Left lobe of liver (tissue), 2 donors: ENCODE results near the gene TRRAP. TPM values are rescaled to one million over a fixed set of nuclear protein-coding genes. Genes with fewer than 3 reads are reported as not detected.

Source experiments
- ATAC-seq: fragments of 200-7000 bp; cut with Tn5 transposase; one replicate; pipeline ENCODE4 v1.9.1; 2020; ENCODE audit warnings: mild to moderate bottlenecking, moderate library complexity
- DNase-seq: peaks from one replicate; pipeline ENCODE4 v3.0.0-alpha.2; 2020; ENCODE audit warnings: low spot score
- total RNA-seq: library from RNA; stranded (reverse); gene quantifications from one replicate; pipeline ENCODE4 v1.2.1, GENCODE V29; 2021
- donor health status: DM: no; HTN: no; CAD: no; lungs with moderate emphysema.
- donor health status: DM: no; HTN: yes; CAD: no.

Gene TRRAP
- total RNA-seq, 1 donor from 2014 or later: 15.8 TPM

DNA sequence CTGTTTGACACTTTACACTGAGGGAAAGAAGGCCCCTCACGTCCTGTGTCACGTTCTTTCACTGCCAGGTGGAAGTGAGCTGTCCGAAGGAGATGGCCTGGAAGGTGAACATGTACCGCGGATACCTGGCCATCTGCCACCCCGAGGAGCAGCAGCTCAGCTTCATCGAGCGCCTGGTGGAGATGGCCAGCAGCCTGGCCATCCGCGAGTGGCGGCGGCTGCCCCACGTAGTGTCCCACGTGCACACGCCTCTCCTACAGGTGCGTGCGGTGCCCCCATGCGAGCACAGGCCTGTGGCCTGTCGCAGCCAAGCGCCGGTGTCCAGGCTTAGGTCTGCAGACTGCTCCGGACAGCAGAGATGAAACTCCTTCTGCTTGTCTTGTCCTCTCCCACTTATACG, 103.4 kb downstream of the TRRAP start:
- ATAC-seq (no peak), DNase-seq (peak; percentile 42)

DNA sequence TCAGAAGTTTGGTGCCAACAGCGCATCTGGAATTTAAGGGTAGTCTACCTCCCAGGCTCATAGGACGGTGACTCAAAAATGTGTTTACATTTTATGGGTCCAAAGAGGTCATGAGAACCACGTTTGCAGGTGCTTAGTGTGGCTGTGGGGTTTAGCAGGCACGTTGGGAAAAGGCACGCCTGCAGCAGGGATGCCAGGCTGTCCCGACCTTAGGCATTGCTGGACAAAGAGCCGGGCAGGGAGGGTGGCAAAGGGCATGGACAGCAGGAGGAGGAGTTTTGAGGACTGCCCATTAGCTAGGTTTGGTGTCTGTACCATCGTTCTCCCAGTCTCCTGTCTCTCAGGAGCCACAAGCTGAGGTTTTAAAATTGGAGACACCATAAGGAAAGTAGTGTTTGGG, 104.4 kb downstream of the TRRAP start:
- no peak for ATAC-seq
- DNase-seq: peak; percentile 38

DNA sequence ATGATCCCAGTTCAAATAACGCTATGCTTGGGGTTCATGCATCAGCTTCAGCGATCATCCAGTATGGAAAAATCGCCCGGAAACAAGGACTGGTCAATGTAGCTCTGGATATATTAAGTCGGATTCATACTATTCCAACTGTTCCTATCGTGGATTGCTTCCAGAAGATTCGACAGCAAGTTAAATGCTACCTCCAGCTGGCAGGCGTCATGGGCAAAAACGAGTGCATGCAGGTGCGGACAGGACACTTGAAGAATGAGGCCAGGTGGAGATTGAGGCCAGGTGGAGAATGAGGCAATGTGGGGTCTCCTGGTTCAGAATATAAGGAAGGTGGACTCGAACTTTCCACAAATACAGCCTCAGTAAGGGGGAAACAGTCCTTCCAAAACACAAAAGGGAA, 105.8 kb downstream of the TRRAP start:
- DNase-seq: no peak
- no peak for ATAC-seq

DNA sequence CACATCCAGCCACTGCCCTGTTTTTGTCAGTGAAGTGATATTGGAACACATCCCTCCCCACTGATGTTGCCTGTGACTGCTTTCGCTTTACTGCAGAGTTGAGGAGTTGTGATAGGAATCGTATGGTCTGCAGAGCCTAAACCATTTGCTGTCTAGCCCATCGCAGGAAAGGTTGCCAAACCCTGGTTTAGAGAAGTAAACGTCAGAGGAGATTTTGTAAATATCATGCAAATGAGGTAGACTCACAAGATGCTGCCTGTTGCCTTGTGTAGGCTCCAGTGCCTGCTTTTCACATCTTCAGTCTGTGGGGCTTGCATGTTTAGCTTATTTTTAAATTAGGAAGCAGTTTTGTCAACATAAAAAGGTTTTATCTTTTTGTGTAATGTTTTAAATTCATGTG, 107.1 kb downstream of the TRRAP start:
- ATAC-seq (no peak), DNase-seq (no peak)

DNA sequence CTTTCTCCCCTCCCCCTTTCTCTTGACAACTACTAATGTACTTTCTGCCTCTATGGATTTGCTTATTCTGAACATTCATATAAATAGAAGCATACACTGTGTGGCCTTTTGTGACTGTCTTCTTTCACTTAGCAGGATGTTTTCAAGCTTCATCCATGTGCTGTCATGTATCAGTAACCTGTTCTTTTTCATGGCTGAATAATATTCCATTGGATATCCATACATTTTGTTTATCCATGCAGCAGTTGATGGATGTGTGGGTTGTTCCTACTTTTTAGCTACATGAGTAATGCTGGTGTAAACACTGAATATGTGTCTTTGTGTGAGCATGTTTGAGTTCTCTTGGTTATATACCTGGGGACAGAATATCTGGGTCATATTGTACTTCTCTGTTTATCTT, 107.6 kb downstream of the TRRAP start:
- no peak for ATAC-seq

DNA sequence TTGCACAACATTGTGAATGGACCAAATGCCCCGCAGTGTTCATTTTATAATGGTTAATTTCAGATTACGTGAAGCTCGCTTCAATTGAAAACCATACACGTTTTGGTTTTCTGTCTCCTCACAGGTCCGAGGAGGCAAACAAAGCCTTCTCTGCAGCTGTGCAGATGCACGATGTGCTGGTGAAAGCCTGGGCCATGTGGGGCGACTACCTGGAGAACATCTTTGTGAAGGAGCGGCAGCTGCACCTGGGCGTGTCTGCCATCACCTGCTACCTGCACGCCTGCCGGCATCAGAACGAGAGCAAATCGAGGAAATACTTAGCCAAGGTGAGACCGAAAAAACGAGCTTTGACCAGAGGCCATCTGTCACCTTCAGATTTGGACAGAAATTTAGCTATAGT, 110.3 kb downstream of the TRRAP start:
- DNase-seq: no peak

More for the DNA sequence above, 107.6 kb downstream of the TRRAP start:
- DNase-seq: no peak

DNA sequence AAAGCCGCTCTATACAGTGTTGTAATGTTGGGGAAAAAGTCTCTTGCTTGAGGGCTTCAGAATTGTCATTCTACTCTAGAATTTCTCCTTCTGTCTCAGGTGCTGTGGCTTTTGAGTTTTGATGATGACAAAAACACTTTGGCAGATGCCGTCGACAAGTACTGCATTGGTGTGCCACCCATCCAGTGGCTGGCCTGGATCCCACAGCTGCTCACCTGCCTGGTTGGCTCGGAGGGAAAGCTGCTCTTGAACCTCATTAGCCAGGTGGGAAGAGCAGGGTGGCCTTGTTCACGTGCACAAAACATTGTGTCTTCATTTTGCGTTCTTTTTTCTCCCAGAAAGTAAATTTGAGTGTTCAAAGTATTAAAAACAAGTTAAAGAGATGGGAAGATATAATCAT, 112.0 kb downstream of the TRRAP start:
- no peak for DNase-seq
- no peak for ATAC-seq

More for the DNA sequence above, 110.3 kb downstream of the TRRAP start:
- no peak for ATAC-seq

DNA sequence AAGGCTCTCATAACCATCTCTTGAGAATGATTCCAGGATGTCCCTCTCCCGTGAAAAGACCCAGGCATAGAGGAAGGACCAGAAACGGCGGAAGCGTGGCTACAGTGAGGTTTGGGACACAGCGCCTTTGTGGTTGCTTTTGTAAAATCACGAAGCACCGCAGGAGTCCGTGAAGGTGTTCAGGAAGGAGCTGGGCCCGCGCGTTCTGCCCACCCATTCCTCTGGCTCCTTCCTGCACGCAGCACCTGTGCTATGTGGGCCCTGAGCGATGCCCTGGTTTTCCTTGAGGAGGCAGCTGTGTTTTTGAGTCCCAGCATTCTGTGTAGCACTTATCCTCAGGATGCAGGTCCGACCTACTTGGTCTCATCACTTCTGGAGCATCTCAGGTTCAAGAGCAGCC, 112.8 kb downstream of the TRRAP start:
- no peak for ATAC-seq

DNA sequence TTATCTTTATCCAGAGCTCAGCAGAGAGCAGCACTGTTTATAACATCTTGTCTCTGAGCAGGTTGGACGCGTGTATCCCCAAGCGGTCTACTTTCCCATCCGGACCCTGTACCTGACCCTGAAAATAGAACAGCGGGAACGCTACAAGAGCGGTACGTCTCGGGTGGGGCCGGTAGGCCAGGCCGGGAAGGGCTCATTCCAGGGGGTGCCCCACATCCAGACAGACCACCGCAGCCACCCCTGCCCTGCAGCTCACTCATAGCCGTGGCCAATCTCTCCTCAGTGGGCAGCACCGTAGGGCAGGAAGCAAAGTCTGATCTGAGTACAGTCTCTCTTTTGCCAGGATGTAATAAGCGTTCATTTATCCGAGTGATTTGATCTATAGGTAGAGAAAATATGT, 113.7 kb downstream of the TRRAP start:
- no peak for DNase-seq

More for the DNA sequence above, 112.8 kb downstream of the TRRAP start:
- no peak for DNase-seq

DNA sequence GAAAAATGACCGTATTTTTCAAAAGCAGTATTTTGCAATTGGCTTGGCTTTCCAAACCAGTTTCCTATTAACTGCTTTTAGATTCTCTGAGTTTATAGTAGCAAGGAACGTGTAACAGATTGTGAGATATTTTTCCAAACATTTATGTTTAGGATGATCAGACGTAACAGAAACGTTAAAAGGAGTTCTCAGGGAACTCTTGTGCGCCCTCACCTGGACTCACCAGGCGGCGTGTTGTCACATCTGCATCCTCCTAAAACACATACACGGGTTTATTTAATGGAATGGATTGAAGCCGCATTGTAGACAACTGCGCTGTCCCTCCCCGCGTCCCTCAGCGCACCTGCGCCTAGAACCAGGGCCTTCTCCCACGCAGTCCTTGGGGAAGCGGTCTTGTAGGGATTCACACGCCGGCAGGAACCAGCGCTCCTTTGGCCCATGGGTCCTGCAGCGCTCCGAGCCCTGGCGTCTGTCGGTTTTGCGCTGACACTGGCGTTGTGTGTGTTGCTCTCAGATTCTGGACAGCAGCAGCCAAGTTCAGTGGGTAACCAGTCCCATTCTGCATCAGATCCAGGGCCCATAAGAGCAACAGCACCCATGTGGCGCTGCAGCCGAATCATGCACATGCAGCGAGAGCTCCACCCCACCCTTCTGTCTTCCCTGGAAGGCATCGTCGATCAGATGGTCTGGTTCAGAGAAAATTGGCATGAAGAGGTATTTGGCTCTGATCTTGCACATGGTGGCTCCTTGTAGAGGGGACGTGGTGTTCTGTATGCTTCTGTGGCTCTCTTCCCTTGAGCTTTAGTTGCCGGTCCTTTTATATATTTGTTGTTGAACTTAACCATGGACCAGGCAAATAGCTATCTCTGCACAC, 114.9 kb downstream of the TRRAP start:
- no peak for ATAC-seq

More for the DNA sequence above, 113.7 kb downstream of the TRRAP start:
- ATAC-seq: no peak

DNA sequence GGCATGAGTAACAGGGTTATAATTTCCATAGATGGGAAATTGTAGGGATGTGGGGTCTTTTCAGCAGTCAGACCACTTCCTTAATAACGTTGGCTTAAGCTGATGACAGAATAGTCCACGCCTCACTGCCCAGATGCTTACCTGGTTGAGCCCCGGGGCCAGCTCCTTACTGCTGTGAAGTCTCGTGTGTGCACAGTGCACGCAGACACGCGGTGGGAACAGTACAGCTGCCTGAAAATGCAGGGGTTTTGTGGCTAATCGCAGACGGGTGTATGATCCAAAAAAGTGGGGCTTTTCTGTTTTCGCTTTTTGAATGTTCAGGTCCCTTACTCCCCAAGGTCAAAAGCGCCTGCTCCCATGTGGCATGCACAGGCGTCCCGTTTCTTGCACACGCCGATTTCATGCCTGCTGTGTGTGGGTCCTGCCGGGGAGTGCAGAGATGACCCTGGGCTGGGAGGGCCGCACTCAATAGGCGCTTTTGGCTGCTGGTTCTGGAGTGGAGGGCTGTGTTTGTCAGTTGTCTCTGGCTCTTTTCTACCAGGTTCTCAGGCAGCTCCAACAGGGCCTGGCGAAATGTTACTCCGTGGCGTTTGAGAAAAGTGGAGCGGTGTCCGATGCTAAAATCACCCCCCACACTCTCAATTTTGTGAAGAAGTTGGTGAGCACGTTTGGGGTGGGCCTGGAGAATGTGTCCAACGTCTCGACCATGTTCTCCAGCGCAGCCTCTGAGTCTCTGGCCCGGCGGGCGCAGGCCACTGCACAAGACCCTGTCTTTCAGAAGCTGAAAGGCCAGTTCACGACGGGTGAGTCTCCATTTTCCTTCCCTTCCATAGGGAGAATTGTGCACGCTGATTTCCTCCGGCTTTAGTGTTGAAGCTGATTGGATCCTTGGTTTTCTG, 116.0 kb downstream of the TRRAP start:
- DNase-seq (no peak), ATAC-seq (no peak)

More for the DNA sequence above, 114.9 kb downstream of the TRRAP start:
- DNase-seq: no peak

DNA sequence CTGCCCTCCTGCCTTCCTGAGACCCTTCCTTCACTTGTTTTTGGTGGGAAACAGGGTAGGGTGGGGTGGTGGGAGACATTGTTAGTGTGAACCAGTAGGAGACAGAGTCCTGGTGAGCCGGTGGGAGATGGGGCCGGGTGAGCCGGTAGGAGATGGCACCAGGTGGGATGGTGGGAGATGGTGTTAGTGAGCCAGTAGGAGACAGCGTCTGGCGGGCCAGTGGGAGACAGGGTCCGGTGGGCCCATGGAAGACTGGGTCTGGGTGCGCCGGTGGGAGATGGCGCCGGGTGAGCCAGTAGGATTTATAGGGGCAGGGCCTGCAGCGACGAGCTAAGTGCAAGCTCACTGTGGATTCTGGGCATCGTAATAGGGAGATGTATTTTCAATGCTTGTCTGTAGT, 116.8 kb downstream of the TRRAP start:
- DNase-seq (no peak), ATAC-seq (no peak)

DNA sequence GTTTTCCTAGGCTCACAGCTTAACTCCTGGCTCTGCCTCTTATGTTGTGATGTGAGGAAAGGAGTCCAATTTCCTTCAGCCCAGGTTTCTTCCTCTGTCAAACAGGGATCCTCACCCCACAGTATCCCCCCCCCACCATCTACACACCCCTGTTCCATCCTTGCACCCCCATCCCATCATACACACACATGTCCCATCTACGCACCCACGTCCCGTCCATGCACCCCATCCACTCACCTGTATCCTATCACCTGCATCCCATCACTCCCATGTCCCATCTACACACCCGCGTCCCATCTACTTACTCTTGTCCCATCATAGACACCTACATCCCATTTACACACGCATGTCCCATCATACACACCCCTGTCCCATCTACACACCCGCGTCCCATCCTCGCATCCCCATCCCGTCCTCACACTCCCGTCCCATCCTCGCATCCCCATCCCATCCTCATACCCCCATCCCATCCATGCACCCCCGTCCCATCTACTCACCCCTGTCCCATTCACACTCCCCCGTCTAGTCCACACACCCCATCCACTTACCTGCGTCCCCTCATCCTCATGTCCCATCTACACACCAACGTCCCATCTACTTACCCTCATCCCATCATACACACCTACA, 117.3 kb downstream of the TRRAP start:
- ATAC-seq: no peak
- DNase-seq: no peak

DNA sequence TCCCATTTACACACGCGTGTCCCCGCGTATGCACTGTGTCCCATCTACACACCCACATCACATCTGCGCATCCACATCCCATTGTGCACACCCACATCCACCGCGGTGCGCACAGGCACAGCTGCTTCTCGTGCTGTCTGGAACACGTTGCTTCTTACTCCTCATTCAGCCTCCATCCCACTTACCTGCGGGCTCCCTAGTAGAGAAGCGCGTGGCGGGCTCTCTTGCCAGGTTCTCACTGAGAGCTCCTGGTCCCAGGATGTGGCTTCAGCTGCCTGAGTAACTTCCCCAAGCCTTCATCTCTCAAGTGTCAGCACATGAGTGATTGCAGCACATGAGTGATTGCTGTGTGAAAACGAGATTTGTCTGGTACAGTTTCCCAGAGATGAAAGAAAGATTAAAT, 117.8 kb downstream of the TRRAP start:
- ATAC-seq: no peak

DNA sequence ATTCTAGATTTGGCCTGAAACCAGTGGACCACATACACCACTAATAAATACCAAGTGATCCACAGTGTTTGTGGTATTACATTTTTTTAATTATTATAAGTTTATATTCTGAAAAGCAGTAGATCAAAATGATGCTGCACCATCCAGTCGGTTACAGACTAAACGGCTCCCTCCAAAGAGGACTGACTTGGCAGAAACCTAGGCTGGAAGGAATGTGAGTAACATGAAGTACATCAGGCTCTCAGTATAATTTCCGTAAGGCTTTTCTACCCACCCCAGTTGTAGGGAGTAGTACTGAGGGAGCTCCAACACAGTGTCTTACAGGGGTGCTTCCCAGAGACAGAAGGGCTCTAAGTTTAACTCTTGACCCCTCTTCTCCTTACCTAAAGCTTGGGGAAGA, 119.5 kb downstream of the TRRAP start:
- no peak for DNase-seq
- ATAC-seq: no peak

More for the DNA sequence above, 117.8 kb downstream of the TRRAP start:
- DNase-seq: peak; percentile 29

DNA sequence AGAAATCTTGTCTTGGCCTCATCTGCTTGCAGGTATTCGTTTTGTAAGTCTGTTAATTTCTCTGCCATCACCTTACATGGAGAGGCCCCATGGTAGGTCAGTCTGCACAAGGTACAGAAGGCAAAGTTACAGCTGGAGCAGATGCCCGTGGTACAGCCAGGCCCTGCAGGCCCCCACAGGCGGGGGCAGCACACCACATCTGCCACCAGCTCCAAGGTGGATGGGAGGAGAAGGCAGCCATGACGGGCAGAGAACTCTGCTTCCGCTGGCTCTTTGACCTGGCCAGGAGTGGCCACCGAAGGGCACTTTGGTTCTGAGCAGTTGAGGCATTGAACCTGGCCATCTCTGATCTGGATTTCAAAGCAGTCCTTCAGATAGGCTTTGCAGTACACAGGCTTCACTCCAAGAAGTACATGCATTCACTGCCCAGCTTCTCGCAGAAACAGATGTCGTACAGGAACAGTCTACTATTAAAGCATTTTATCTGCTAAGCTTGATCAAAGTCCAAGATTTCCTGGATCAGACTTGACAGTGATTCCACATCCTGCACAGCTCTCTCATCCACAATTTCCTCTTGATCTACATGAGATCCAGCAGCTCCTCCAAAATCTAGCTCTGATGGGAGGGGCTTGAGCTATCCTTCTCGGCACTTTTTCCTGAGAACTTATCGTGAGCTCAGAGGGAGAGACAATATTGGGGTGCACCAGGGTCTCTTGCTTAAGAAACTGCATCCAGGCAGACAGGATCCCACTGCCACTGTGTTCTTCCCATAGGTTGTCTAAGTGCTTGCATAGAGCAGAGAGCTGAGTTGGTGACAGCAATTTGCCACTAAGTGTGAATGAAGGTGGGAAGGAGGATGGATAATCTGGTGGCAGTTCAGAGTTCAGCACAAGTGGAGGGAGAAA, 120.7 kb downstream of the TRRAP start:
- peak; percentile 22 for DNase-seq
- peak; percentile 18 for ATAC-seq

DNA sequence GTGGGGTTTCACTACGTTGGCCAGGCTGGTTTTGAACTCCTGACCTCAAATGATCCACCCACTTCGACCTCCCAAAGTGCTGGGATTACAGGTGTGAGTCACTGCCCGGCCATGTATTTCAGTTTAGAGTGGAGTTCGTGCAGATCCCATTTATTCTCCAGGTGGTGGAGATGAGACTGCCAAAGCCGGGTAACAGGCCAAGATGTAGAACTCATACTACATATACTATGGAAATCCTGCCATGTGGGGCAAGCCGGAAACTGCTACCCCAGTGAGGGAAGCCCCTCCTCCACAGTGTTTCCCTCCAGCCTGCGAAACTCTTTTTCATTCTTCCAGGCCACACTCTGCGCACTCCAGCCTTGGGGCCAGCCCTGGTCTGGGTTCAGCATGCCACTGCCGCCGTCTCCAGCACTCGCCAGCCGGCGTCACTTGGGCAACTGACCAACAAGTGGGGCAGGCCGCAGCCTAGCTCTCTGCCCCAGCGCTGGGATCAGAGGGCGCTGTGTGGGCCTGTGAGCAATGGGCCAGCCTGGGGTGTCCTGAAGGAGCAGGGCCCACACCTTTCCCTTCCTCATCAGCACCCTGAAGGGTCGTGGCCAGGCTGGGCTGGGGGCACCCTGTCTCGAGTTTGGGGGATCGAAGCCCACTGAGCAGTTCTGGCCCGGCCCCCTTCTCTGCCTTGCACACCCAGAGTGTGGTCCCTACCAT, 122.0 kb downstream of the TRRAP start:
- no peak for ATAC-seq
- peak; percentile 39 for DNase-seq

DNA sequence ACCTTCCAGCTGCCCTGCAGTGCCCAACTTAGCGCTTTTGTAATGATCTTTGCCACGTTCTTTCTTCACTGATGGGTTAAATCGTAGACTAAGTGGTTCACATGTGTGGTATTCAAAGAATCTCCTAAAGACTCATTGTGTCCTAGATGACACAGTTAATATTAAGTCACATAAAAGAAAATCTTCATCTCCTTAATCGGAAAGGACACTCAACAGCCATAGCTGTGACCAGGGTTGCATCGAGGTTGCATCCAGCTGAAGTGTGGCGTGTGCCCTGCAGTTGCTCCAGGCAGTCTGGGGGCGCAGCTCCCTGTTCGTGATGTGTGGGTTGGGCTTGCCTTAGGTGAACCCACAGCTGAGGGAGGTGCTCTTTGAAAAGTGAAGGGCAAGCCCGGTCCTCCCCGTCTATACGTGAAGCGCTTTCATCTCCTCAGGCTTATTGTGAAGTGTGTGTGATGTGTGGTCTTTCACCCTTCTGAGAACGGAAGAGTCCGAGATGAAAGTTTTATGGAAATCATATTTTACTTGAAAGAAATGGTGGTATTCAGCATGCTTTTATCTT, 122.7 kb downstream of the TRRAP start:
- DNase-seq: peak; percentile 23

DNA sequence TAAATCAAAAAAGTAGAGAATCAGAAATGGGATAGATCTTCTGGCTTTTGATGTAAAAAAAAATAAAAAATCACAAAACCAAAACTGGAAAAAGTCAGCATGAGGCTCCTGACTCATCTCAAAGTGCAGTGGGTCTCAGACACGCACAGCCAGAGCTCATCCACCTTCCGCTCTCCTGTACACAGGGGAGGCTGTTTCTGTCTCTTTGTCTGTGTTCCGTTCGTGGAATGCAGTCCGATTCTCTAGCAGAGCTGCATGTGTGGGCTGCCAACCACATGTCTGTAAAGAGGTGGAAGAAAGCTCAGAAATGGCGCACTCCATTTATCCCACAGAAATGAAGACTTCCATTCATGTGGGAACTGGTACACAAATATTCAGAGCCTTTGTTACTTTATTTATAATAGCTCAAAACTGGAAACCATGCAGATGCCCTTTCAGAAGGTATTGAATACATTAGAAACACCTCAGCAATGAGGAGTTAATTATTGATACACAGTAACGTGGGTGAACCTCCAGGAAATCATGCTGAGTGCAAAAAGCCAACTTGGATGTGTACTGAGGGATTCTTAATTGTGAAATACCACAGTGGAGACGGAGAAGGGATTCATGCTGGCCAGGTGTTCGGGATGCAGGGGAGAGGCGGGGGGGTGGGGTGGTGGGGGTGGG, 123.3 kb downstream of the TRRAP start:
- no peak for DNase-seq
- no peak for ATAC-seq

More for the DNA sequence above, 122.7 kb downstream of the TRRAP start:
- no peak for ATAC-seq
